A549 treated with AZD9567 at 1 μM for 4 hours (cell line): ENCODE measurements around the gene ZNF763. TPM values are rescaled to one million over a fixed set of nuclear protein-coding genes. Genes with fewer than 3 reads are reported as not detected.

Experiments
- total RNA-seq: library from RNA; stranded (reverse); fragments of 200-300 nt; extraction: Qiagen RNA extraction; gene quantifications from 5 replicates; pipeline ENCODE4 v1.2.3, GENCODE V29; 2022; ENCODE audit not compliant: insufficient read depth

The ZNF763 gene
- total RNA-seq = not detected in 5 replicates

DNA sequence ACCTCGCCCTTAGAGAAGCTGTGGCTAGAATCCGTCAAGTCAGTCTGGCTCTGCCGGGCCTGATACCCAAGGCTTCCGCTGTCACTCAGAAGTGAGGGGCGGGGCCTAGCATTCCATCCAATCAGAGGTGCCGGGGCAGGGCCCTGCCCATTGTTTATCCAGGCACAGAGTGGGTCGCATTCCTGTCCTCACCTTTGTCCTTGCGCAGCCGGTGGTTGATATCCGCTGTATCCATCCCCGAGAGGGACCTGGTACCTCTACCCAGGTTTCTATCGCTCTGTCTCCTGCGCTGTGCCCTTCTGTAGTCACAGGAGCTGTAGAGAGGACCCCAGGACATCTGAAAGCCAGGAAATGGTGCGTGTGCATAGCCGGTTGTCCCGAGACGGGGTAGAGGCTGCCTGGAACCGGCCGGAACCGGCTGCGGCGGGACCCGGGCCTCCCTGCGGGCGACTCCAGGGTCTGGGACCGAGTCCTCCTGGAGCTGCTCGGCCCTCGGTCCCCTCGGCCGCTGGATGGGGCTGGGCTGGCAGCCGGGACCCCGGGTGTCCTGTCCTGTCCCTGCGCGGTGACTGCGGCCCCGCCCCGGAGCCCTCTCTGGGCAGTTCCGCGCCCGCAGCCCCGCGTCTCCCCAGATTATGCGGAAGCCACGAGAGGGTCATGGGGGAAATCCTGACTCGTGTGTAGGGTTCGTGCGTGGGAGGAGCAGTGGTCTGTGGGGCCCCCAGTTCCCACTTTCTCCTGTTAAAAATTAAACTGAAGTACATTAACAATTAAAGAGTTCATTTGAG is at the start of gene ZNF763:
Gene ZNF763, plus strand, starts transcription at position 183 of the 788 bp plus-strand sequence. Its CDS starts 169 bp downstream, at position 352.

DNA sequence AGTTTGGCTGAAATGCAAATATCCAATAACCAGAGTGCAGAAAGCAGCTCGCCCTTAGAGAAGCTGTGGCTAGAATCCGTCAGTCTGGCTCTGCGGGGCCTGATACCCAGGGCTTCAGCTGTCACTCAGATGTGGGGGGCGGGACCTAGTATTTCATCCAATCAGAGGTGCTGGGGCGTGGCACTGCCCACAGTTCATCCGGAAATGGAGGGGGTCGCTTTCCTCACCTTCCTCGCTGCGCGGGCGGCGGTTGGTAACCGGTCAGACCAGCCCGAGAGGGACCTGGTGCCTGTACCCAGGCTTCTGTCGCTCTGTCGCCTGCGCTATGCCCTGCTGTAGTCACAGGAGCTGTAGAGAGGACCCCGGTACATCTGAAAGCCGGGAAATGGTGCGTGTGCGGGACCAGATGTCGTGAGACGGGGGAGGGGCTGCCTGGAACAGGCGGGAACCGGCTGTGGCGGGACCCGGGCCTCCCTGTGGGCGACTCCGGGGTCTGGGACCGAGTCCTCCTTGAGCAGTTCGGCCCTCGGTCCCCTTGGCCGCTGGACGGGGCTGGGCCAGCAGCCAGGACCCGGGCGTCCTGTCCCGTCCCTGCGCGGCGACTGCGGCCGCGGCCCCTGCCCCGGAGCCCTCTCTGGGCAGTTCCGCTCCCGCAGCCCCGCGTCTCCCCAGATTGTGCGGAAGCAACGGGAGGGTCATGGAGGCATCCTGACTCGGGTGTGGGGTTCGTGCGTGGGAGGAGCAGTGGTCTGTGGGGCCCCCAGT is 39.8 kb upstream of the ZNF763 start, which contains the start of gene ZNF700:
Gene ZNF700, plus strand, starts transcription at position 222 of the 765 bp plus-strand sequence. Its CDS starts 104 bp downstream, at position 326.

Other genes with a start within 250 kb of the ZNF763 start
- gene ZNF823, start 226.1 kb upstream of the ZNF763 start, total RNA-seq = 2.2 to 9.0 TPM (median 2.7 TPM) in 5 replicates
- 0.02 to 0.07 TPM in 2 of 5 replicates, not detected in the others for gene ZNF441, start 198.0 kb upstream of the ZNF763 start, total RNA-seq
- gene ZNF491, start 166.5 kb upstream of the ZNF763 start, total RNA-seq = not detected in 5 replicates
- gene ZNF440, start 150.8 kb upstream of the ZNF763 start, total RNA-seq = 0.05 to 0.12 TPM (median 0.07 TPM) in 4 of 5 replicates, not detected in the other
- gene ZNF439, start 116.3 kb upstream of the ZNF763 start, total RNA-seq = not detected in 5 replicates
- gene ZNF69, start 77.3 kb upstream of the ZNF763 start, total RNA-seq = not detected in 5 replicates
- gene ZNF700, start 39.9 kb upstream of the ZNF763 start, total RNA-seq = 0.27 to 0.33 TPM (median 0.32 TPM) in 4 of 5 replicates, not detected in the other
- not detected in 5 replicates for gene ZNF433, start 70.6 kb downstream of the ZNF763 start, total RNA-seq
- gene ZNF878, start 87.9 kb downstream of the ZNF763 start, total RNA-seq = not detected in 5 replicates
- gene ZNF844, start 99.7 kb downstream of the ZNF763 start, total RNA-seq = 0.02 TPM in 1 of 5 replicates, not detected in the others
- gene ZNF20, start 175.3 kb downstream of the ZNF763 start, total RNA-seq = 0.03 to 0.21 TPM (median 0.10 TPM) in 4 of 5 replicates, not detected in the other
- gene ZNF625, start 191.7 kb downstream of the ZNF763 start, total RNA-seq = not detected in 5 replicates
- gene ZNF136, start 198.1 kb downstream of the ZNF763 start, total RNA-seq = 1.4 to 3.9 TPM (median 1.7 TPM) in 5 replicates